Subcutaneous adipose tissue (tissue), 4 donors: ENCODE data around the gene PRKCB. TPM values are rescaled to one million over a fixed set of nuclear protein-coding genes. Genes with fewer than 3 reads are reported as not detected.

Experiments used
- CTCF ChIP-seq: fragments of 450-650 bp; IDR thresholded peaks from one replicate; pipeline ENCODE4 v1.5.1; 2016; ENCODE audit warnings: low read depth, mild to moderate bottlenecking, control low read depth, antibody characterized with exemption, moderate library complexity
- total RNA-seq, 4 donors: library from RNA; depleted of rRNA; stranded (reverse); fragments of >200 nt; gene quantifications; one replicate each; pipeline ENCODE4 v1.1.0, GENCODE V29; 2016

The PRKCB gene
- total RNA-seq, 4 donors from 2014 or later: 3.4 to 16.5 (median 5.7) TPM

- no peak for TF ChIP-seq CTCF
Measured at GRCh38 chr16:23960081-23960885, 124.5 kb downstream of the PRKCB start.

GRCh38 chr16:23962001-23962400, 126.2 kb downstream of the PRKCB start:
- no peak for TF ChIP-seq CTCF

- TF ChIP-seq CTCF: no peak
Measured at GRCh38 chr16:23964136-23964535, 128.4 kb downstream of the PRKCB start.

GRCh38 chr16:23965137-23965733, 129.5 kb downstream of the PRKCB start:
- TF ChIP-seq CTCF: no peak

GRCh38 chr16:23966597-23967394, 131.0 kb downstream of the PRKCB start:
- no peak for TF ChIP-seq CTCF

- no peak for TF ChIP-seq CTCF
Measured at GRCh38 chr16:23967775-23968174, 132.0 kb downstream of the PRKCB start.

- TF ChIP-seq CTCF: no peak
Measured at GRCh38 chr16:23968176-23968575, 132.4 kb downstream of the PRKCB start.
